ENCODE results near the gene S100A14.
"Not testable (repeated sequence)": the region's sequence is repeated elsewhere in the genome, so short reads cannot be mapped to it uniquely, and the experiment has no call there.

DNA sequence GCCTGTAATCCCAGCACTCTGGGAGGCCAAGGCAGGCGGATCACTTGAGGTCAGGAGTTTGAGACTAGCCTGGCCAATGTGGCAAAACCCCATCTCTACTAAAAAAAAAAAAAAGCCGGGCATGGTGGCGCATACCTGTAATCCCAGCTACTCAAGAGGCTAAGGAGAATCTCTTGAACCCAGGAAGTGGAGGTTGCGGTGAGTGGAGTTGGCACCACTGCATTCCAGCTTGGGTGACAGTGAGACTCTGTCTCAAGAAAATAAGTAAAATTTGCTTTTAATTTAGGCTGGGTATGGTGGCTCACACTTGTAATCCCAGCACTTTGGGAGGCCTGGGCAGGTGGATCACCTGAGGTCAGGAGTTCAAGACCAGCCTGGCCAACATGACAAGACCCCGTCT lies 24.1 kb upstream of the S100A14 start:
- TF ChIP-seq FOXM1 (IDR thresholded peaks at IDR 0.05; ENCODE audit: borderline replicate concordance); ZNF384 (IDR thresholded peaks at IDR 0.05): not testable (repeated sequence)

Measured in HEK293T (cell line).